ENCODE data around the gene OST4.
"Not testable (repeated sequence)": the region's sequence is repeated elsewhere in the genome, so short reads cannot be mapped to it uniquely, and the experiment has no call there.

GRCh38 chr2:27111392-27112078 lies 40.1 kb upstream of the OST4 start:
- not testable (repeated sequence) for TF ChIP-seq POLR2AphosphoS5 (IDR thresholded peaks at IDR 0.05; ENCODE audit: borderline replicate concordance, low read depth, low read length); EZH2 (IDR thresholded peaks at IDR 0.05); FOXP2 (optimal IDR thresholded peaks at IDR 0.05; ENCODE audit: control extremely low read depth, extremely low read length, insufficient read depth)
